HG02763 (cell line): ENCODE results near the gene CDADC1.

Experiments used
- ATAC-seq: cut with Tn5 transposase; IDR thresholded peaks from one replicate; pipeline ENCODE4 v1.9.1; 2021; ENCODE audit warnings: mild to moderate bottlenecking, moderate library complexity; ENCODE audit not compliant: unreplicated experiment

The CDADC1 gene

GRCh38 chr13:49247643-49248621 lies at the start of gene CDADC1:
Gene CDADC1, plus strand, starts transcription at chr13:49247925. Its CDS starts 113 bp downstream, at chr13:49248038.
- ATAC-seq = peak; percentile 97

- no peak for ATAC-seq
These were observed 41.1 kb upstream of the CDADC1 start for GRCh38 chr13:49206641-49207040.

- no peak for ATAC-seq
These were observed 39.1 kb upstream of the CDADC1 start for GRCh38 chr13:49208619-49209018.

GRCh38 chr13:49210114-49210513 lies 37.6 kb upstream of the CDADC1 start:
- no peak for ATAC-seq

- ATAC-seq = no peak
These were observed 37.1 kb upstream of the CDADC1 start for GRCh38 chr13:49210669-49211068.

GRCh38 chr13:49213539-49213938 lies 34.2 kb upstream of the CDADC1 start:
- no peak for ATAC-seq

GRCh38 chr13:49213997-49214916 lies 33.5 kb upstream of the CDADC1 start:
- ATAC-seq = no peak

GRCh38 chr13:49214917-49215376 lies 32.8 kb upstream of the CDADC1 start:
- ATAC-seq = peak; percentile 50

GRCh38 chr13:49216334-49216733 lies 31.4 kb upstream of the CDADC1 start:
- no peak for ATAC-seq

- no peak for ATAC-seq
These were observed 29.7 kb upstream of the CDADC1 start for GRCh38 chr13:49217962-49218492.

GRCh38 chr13:49218493-49219051 lies 29.2 kb upstream of the CDADC1 start:
- ATAC-seq = no peak

- ATAC-seq = no peak
These were observed 28.1 kb upstream of the CDADC1 start for GRCh38 chr13:49219647-49220035.

GRCh38 chr13:49220036-49220855 lies 27.5 kb upstream of the CDADC1 start, which contains the start of gene MLNR:
Gene MLNR, plus strand, starts transcription at chr13:49220338. Its CDS starts 0 bp downstream, at chr13:49220338.
- ATAC-seq = no peak

- ATAC-seq = no peak
These were observed 26.7 kb upstream of the CDADC1 start for GRCh38 chr13:49220856-49221589.

GRCh38 chr13:49221590-49221965 lies 26.1 kb upstream of the CDADC1 start:
- ATAC-seq = no peak

GRCh38 chr13:49225223-49226042 lies 22.3 kb upstream of the CDADC1 start:
- ATAC-seq = no peak

GRCh38 chr13:49226613-49227012 lies 21.1 kb upstream of the CDADC1 start:
- ATAC-seq = no peak

GRCh38 chr13:49234741-49235140 lies 13.0 kb upstream of the CDADC1 start:
- no peak for ATAC-seq
